Upper lobe of left lung (tissue), 6 donors: ENCODE results near the gene SYN1. TPM values are rescaled to one million over a fixed set of nuclear protein-coding genes. Genes with fewer than 3 reads are reported as not detected.

Source experiments
- ATAC-seq, 2 donors: fragments of 200-7000 bp; cut with Tn5 transposase; one replicate each; pipeline ENCODE4 v1.9.1; 2022; ENCODE audit warnings: mild to moderate bottlenecking in 2 of 2, moderate library complexity in 2 of 2; ENCODE audit not compliant: low FRiP score in 2 of 2
- DNase-seq, 2 donors: peaks; one replicate each; pipeline ENCODE4 v3.0.0-alpha.2; 2019 to 2020
- H3K27ac ChIP-seq, 4 donors: fragments of 200-600 bp; sonication (generic); one replicate each; pipeline ENCODE4 v1.5.1; 2016 to 2019
- H3K27me3 ChIP-seq, 4 donors: fragments of 200-600 bp; sonication (generic); one replicate each; pipeline ENCODE4 v1.5.1; 2017 to 2019
- H3K36me3 ChIP-seq, 4 donors: fragments of 200-600 bp; sonication (generic); one replicate each; pipeline ENCODE4 v1.5.1; 2016 to 2019
- H3K4me1 ChIP-seq, 4 donors: fragments of 200-600 bp; sonication (generic); one replicate each; pipeline ENCODE4 v1.5.1; 2018 to 2019
- H3K4me3 ChIP-seq, 4 donors: fragments of 200-600 bp; sonication (generic); one replicate each; pipeline ENCODE4 v1.5.1; 2017 to 2019; ENCODE audit warnings: mild to moderate bottlenecking in 2 of 4, moderate library complexity in 1 of 4
- H3K9me3 ChIP-seq, 4 donors: fragments of 200-600 bp; sonication (generic); one replicate each; pipeline ENCODE4 v1.5.1; 2018 to 2019
- CTCF ChIP-seq, 6 experiments: fragments of 450-650 bp in 4 of 6; fragments of 200-600 bp in 2 of 6; sonication (generic) in 2 of 6; IDR thresholded peaks; one replicate each; pipeline ENCODE4 v1.5.1; 2016 to 2019; ENCODE audit warnings: antibody characterized with exemption in 6 of 6
- EP300 ChIP-seq, 4 donors: sonication (generic); formaldehyde crosslinking; IDR thresholded peaks; one replicate each; pipeline ENCODE4 v1.5.1; 2017; ENCODE audit warnings: antibody characterized with exemption in 4 of 4, control low read depth in 2 of 4
- POLR2A ChIP-seq, 4 donors: fragments of 450-650 bp; IDR thresholded peaks; one replicate each; pipeline ENCODE4 v1.5.1; 2016 to 2017; ENCODE audit warnings: antibody characterized with exemption in 4 of 4, mild to moderate bottlenecking in 2 of 4
- POLR2AphosphoS5 ChIP-seq, 2 donors: sonication (generic); formaldehyde crosslinking; IDR thresholded peaks; one replicate each; pipeline ENCODE4 v1.5.1; 2017; ENCODE audit warnings: antibody characterized with exemption in 2 of 2
- WGBS, 2 donors: methylation state at CpG; one replicate each; pipeline ENCODE4 v1.1.5; 2017 to 2018; 5-methylcytosine and 5-hydroxymethylcytosine counted together
- small RNA-seq, 4 donors: library from RNA; depleted of rRNA; stranded (forward); fragments of <200 nt; gene quantifications; one replicate each; pipeline ENCODE3, GENCODE V24; 2016
- total RNA-seq, 6 donors: library from RNA; depleted of rRNA in 4 of 6; stranded (reverse); fragments of >200 nt in 4 of 6; gene quantifications; one replicate each; pipeline versions ENCODE4 v1.1.0 to v1.2.1, GENCODE V29; 2016 to 2021
- donor health status: DM: no; HTN: no; CAD: no; lungs with moderate emphysema.
- donor health status: DM: no; HTN: yes; CAD: no; lungs with severe emphysema.

The SYN1 gene
- total RNA-seq, 6 donors from 2014 or later = 0.20 to 11.5 (median 0.56) TPM

GRCh38 chrX:47523713-47524166 lies 95.9 kb downstream of the SYN1 start:
- WGBS, 2 donors = 21% methylated on average over 23 of the region's 34 CpGs; no CpG with 5 or more reads in 1 of the 2 donors
- no peaks in the 10 kb centered on the region for H3K36me3 ChIP-seq
- H3K27me3 ChIP-seq = no peaks in the 10 kb centered on the region
- ATAC-seq (peak; percentile 9 to 46), DNase-seq (no peak)
- peak overlapping the region in 1 of 4 donors; percentile 30 for H3K27ac ChIP-seq
- H3K9me3 ChIP-seq = peaks cover 0 to 20% (median 2%) of the 10 kb centered on the region in 4 donors
- H3K4me3 ChIP-seq = peak overlapping the region; percentile 28 to 59 (median 50)
- peaks cover 0 to 6% (median 0%) of the 10 kb centered on the region in 4 donors for H3K4me1 ChIP-seq
- TF ChIP-seq POLR2AphosphoS5 (IDR thresholded peaks at IDR 0.05) (no peak), POLR2A (IDR thresholded peaks at IDR 0.05) (no peak), CTCF (IDR thresholded peaks at IDR 0.05) (no peak), EP300 (IDR thresholded peaks at IDR 0.05) (no peak)

- DNase-seq = peak; percentile 85 to 96
- H3K9me3 ChIP-seq = peaks cover 0 to 20% (median 2%) of the 10 kb centered on the region in 4 donors
- peak in 1 of 2 donors; percentile 48 for TF ChIP-seq POLR2AphosphoS5 (IDR thresholded peaks at IDR 0.05)
- peak; percentile 62 to 93 (median 88) for TF ChIP-seq CTCF (IDR thresholded peaks at IDR 0.05)
- peak in 1 of 4 donors; percentile 3 for TF ChIP-seq EP300 (IDR thresholded peaks at IDR 0.05)
- TF ChIP-seq POLR2A (IDR thresholded peaks at IDR 0.05) = no peak
- H3K27ac ChIP-seq = peak overlapping the region in 1 of 4 donors; percentile 30
- no peaks in the 10 kb centered on the region for H3K27me3 ChIP-seq
- WGBS, 2 donors = 4 to 43% methylated on average over 8 to 32 of the region's 33 CpGs
- ATAC-seq = peak; percentile 92 to 100
- peak overlapping the region; percentile 28 to 59 (median 50) for H3K4me3 ChIP-seq
- no peaks in the 10 kb centered on the region for H3K36me3 ChIP-seq
- H3K4me1 ChIP-seq = peaks cover 0 to 6% (median 0%) of the 10 kb centered on the region in 4 donors
Measured at GRCh38 chrX:47523297-47523696, 96.4 kb downstream of the SYN1 start.

Small RNA genes within 50 kb of the gene (small RNA-seq; reads per million reads assigned to genes)
- 0 reads per million in 4 donors for gene MIR4769

Other genes starting within 250 kb of the SYN1 start
- gene ZNF157, start 249.3 kb downstream of the SYN1 start, total RNA-seq = 1 to 10 TPM in 2 of 6 donors, under 1 TPM in 1, not detected in 3; 0.15 to 1.9 (median 1.0) TPM
- 10 to 100 TPM in 3 of 6 donors, 1 to 10 TPM in 3; 3.4 to 35.6 (median 10.2) TPM for gene ZNF41, start 136.6 kb downstream of the SYN1 start, total RNA-seq
- 100 to 1,000 TPM in 2 of 6 donors, 10 to 100 TPM in 4; 42.0 to 104 (median 85.2) TPM for gene ARAF, start 58.7 kb downstream of the SYN1 start, total RNA-seq
- gene TIMP1, start 37.4 kb downstream of the SYN1 start, total RNA-seq = 100 to 1,000 TPM in 4 of 6 donors, 10 to 100 TPM in 2; 54.5 to 420 (median 163) TPM
- gene CFP, start 10.1 kb upstream of the SYN1 start, total RNA-seq = 10 to 100 TPM in 5 of 6 donors, 1 to 10 TPM in 1; 9.1 to 40.6 (median 14.1) TPM
- 10 to 100 TPM; 11.5 to 30.4 (median 21.5) TPM for gene ELK1, start 30.7 kb upstream of the SYN1 start, total RNA-seq
- gene UXT, start 39.3 kb upstream of the SYN1 start, total RNA-seq = 10 to 100 TPM; 23.0 to 90.6 (median 75.2) TPM
- 10 to 100 TPM in 2 of 6 donors, 1 to 10 TPM in 4; 3.2 to 22.0 (median 9.0) TPM for gene ZNF81, start 217.0 kb upstream of the SYN1 start, total RNA-seq